Lower leg skin (tissue), 4 donors: Measurements from ENCODE around the gene REEP3. TPM values are rescaled to one million over a fixed set of nuclear protein-coding genes. Genes with fewer than 3 reads are reported as not detected.

ENCODE experiments used
- DNase-seq, 2 donors: peaks; one replicate each; pipeline ENCODE4 v3.0.0-alpha.2; 2019; ENCODE audit warnings: low spot score in 2 of 2
- H3K4me3 ChIP-seq: fragments of 200-600 bp; sonication (generic); 2 replicates; pipeline ENCODE4 v1.5.1; 2017; ENCODE audit warnings: mild to moderate bottlenecking, low read depth; ENCODE audit not compliant: poor library complexity, severe bottlenecking
- POLR2A ChIP-seq, 2 donors: fragments of 450-650 bp; IDR thresholded peaks; one replicate each; pipeline ENCODE4 v1.6.1; 2016 to 2017; ENCODE audit warnings: antibody characterized with exemption in 2 of 2, mild to moderate bottlenecking in 1 of 2, moderate library complexity in 1 of 2
- WGBS, 2 donors: methylation state at CpG; one replicate each; pipeline ENCODE4 v1.1.5; 2018; 5-methylcytosine and 5-hydroxymethylcytosine counted together
- intact Hi-C: fragments of 100-400 bp; cut with DNase I; formaldehyde crosslinking; loops from one replicate; pipeline ENCODE4 v1.15.0; 2023; ENCODE audit warnings: low total_unique reads
- total RNA-seq, 4 donors: library from RNA; depleted of rRNA; stranded (reverse); fragments of >200 nt; gene quantifications; one replicate each; pipeline ENCODE4 v1.1.0, GENCODE V29; 2016
- TF ChIP-seq, protein P1 (sequence below), 3 donors: fragments of 450-650 bp; IDR thresholded peaks; one replicate each; pipeline ENCODE4 v1.5.1; 2016; ENCODE audit warnings: antibody characterized with exemption in 3 of 3, mild to moderate bottlenecking in 3 of 3, moderate library complexity in 2 of 3

The REEP3 gene
- total RNA-seq, 4 donors from 2014 or later = 39.8 to 58.4 (median 49.0) TPM

DNA sequence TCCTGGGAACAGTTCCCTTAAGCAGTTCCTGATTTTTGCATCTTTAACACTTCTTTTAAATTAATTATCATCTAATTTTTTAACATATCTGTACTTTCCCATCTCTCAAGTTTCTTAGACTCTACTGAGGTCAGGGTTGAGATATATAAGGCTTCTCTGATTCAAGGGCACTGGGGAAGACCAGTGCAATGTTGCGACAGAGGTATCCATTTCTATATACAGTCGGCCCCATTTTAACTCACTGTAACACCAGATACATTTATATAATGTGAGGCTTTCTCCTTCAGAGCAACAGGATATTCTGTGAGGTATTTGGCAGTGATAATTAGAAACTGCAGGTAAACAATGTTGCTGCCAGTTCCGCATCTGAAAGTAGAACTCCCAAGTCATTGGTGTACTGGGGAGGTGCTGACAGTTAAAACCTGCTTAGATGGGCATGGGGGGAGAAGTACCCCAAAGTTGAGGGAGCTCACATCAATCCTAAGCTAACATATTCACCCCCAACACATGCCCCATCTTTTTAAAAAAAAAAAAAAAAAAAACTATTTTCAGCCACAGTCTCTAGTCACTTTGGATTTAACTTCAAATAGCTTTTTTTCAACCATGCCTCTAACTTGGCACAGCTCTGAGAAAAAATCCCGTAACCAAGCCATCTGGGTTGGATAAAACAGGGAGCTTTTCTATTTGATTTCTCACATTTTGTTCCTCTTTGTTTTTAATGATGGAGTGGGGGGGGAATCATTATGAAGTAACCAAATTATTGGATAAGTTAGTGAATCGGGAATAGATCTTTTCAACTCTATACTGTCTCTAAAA, 62.9 kb downstream of the REEP3 start:
- H3K4me3 ChIP-seq = no peak overlapping the region
- no peak for TF ChIP-seq POLR2A (IDR thresholded peaks at IDR 0.05)
- TF ChIP-seq, protein P1, sequence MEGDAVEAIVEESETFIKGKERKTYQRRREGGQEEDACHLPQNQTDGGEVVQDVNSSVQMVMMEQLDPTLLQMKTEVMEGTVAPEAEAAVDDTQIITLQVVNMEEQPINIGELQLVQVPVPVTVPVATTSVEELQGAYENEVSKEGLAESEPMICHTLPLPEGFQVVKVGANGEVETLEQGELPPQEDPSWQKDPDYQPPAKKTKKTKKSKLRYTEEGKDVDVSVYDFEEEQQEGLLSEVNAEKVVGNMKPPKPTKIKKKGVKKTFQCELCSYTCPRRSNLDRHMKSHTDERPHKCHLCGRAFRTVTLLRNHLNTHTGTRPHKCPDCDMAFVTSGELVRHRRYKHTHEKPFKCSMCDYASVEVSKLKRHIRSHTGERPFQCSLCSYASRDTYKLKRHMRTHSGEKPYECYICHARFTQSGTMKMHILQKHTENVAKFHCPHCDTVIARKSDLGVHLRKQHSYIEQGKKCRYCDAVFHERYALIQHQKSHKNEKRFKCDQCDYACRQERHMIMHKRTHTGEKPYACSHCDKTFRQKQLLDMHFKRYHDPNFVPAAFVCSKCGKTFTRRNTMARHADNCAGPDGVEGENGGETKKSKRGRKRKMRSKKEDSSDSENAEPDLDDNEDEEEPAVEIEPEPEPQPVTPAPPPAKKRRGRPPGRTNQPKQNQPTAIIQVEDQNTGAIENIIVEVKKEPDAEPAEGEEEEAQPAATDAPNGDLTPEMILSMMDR (IDR thresholded peaks at IDR 0.05) = no peak
- intact Hi-C loops = no loop called here
- 57 to 59% methylated on average over 5 of the region's 5 CpGs for WGBS, 2 donors
- DNase-seq = no peak

DNA sequence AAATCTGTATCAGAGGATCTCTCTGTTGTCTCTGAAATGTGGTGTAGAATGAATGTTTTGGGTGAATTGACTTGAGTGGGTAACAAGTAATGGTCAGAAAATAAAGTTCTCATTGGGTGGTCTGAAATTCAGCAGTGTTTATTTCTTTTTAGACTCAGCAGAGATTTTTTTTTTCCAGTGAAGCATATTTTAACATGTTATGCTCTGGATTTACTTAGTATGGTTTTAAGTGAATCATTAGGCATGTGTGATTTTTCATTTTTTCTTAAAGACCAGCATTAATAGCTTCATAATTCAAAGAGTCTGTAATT, 63.5 kb downstream of the REEP3 start:
- TF ChIP-seq, protein P1 (IDR thresholded peaks at IDR 0.05) = no peak
- TF ChIP-seq POLR2A (IDR thresholded peaks at IDR 0.05) = no peak
- no peak overlapping the region for H3K4me3 ChIP-seq
- no peak for DNase-seq
- intact Hi-C loops = no loop called here

DNA sequence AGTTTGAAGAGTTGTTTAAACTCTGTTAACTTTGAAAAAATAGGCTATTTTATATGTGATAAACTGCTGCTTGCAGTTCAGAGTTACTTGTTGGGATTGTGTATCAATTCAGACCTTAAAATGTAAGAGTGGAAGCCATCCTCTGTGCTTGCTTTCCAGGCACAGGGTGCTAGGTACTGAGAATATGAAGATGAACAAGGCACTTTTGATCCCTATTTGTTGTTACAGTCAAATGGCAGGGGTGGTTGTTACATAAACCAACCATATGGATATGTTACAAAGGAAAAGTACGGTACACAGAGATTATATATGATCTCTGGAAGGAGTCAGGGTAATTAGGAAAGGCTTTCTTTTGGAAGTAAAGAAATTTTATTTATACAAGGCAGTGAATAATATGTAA, 63.8 kb downstream of the REEP3 start:
- WGBS, 2 donors = 79 to 82% methylated on average over 1 of the region's 1 CpG
- intact Hi-C loops = no loop called here
- no peak for DNase-seq
- TF ChIP-seq POLR2A (IDR thresholded peaks at IDR 0.05) = no peak
- TF ChIP-seq, protein P1 (IDR thresholded peaks at IDR 0.05) = no peak
- no peak overlapping the region for H3K4me3 ChIP-seq

DNA sequence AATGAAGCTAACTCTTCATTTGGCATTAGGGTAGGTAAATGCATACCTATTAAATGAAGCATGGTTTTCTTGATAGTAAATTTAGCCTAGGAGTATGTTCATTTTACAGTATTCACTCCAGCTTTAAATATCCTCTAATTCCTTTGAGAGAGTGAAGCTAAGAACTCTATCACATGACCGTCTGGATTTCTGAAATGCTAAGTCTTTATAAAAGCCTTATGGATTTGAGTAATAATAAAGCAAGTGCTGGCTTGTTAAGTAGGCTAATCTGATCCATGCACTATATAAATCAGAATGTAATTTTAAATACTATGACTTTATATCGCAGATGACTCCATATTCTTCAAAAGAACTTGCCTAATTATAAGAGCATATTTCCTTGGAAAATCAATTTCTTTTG, 64.8 kb downstream of the REEP3 start:
- DNase-seq = no peak
- no peak overlapping the region for H3K4me3 ChIP-seq
- WGBS, 2 donors = 47 to 60% methylated on average over 2 of the region's 2 CpGs
- intact Hi-C loops = no loop called here
- TF ChIP-seq, protein P1 (IDR thresholded peaks at IDR 0.05) = no peak
- no peak for TF ChIP-seq POLR2A (IDR thresholded peaks at IDR 0.05)

DNA sequence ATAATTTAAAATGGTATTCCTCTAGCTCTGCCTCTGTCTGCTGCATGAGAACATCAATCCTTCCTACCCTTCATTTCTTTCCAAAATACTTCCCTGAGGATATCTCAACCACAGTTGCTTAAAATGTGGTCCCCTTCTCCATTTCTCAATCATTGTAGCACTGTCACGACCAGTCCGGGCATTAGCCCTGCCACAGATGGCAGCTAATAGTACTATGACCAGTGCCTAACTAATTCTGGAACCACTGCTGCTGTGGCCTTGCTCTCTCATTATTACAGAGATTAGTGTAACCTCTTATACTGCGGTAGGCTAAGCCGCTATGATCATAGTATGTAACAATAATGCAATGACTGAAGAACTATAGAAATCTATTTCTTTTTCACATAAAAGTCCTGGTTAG, 66.0 kb downstream of the REEP3 start:
- TF ChIP-seq, protein P1 (IDR thresholded peaks at IDR 0.05) = no peak
- TF ChIP-seq POLR2A (IDR thresholded peaks at IDR 0.05) = no peak
- WGBS, 2 donors = 96 to 97% methylated on average over 4 of the region's 4 CpGs
- intact Hi-C loops = no loop called here
- no peak for DNase-seq
- H3K4me3 ChIP-seq = no peak overlapping the region
